ENCODE results near the gene NBPF1.
"Not testable (repeated sequence)": the region's sequence is repeated elsewhere in the genome, so short reads cannot be mapped to it uniquely, and the experiment has no call there.

DNA sequence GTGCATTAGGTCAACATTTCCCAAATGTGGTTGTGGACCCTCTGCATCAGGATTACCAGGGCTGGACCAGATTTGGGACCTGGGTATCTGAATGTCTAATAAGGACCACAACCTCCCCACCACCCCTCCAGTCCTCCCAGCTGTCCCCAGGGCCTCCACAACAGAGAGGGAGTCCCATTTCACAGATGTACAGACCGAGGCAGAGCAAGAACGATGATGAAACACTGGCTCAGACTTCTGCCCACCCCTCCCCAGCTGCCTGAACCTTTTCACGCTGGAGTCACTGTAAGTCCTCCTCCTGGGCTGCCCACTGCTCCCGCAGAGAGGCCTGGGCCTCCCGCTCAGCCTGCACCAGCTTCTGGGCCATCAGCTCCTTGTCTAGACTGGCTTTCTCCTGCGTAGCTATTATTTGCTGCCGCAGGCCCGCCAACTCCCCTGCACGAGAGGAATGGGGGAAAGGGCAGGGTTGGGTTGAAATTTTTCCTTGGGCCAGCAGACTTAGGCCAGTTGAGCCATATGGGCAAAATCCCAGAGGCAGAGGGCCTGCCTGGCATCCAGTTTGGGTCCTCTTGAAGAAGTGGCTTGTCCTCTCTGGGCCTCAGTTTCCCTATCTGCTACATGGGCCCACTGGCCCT lies 8.4 kb upstream of the NBPF1 start:
- TF ChIP-seq, protein P1, sequence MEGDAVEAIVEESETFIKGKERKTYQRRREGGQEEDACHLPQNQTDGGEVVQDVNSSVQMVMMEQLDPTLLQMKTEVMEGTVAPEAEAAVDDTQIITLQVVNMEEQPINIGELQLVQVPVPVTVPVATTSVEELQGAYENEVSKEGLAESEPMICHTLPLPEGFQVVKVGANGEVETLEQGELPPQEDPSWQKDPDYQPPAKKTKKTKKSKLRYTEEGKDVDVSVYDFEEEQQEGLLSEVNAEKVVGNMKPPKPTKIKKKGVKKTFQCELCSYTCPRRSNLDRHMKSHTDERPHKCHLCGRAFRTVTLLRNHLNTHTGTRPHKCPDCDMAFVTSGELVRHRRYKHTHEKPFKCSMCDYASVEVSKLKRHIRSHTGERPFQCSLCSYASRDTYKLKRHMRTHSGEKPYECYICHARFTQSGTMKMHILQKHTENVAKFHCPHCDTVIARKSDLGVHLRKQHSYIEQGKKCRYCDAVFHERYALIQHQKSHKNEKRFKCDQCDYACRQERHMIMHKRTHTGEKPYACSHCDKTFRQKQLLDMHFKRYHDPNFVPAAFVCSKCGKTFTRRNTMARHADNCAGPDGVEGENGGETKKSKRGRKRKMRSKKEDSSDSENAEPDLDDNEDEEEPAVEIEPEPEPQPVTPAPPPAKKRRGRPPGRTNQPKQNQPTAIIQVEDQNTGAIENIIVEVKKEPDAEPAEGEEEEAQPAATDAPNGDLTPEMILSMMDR (conservative IDR thresholded peaks at IDR 0.05; ENCODE audit: low read length) = not testable (repeated sequence)
- TF ChIP-seq EZH2phosphoT487 (IDR thresholded peaks at IDR 0.05; ENCODE audit: borderline replicate concordance, low read depth, low read length) = not testable (repeated sequence)

All from OCI-LY7 (cell line).